Naive thymus-derived CD4-positive, alpha-beta T cell (primary cell): Measurements from ENCODE around the gene PTPN7. TPM values are rescaled to one million over a fixed set of nuclear protein-coding genes. Genes with fewer than 3 reads are reported as not detected.
"Not testable (repeated sequence)": the region's sequence is repeated elsewhere in the genome, so short reads cannot be mapped to it uniquely, and the experiment has no call there.

Experiments
- ATAC-seq: fragments of 150-1000 bp; cut with Tn5 transposase; 2 replicates; pipeline ENCODE4 v1.10.0; 2021; ENCODE audit warnings: mild to moderate bottlenecking, moderate library complexity
- CTCF ChIA-PET: fragments of 350-600 bp; sonication (Branson Sonifier 250); formaldehyde crosslinking; loops from one replicate; lab custom pipeline; 2021; ENCODE audit warnings: antibody characterized with exemption; lab: Charles Lee
- POLR2A ChIA-PET: fragments of 350-600 bp; sonication (Branson Sonifier 250); formaldehyde crosslinking; loops from one replicate; lab custom pipeline; 2021; ENCODE audit warnings: antibody characterized with exemption, inconsistent platforms; lab: Charles Lee
- DNase-seq, 9 donors: peaks; one replicate each; pipeline versions ENCODE4 v3.0.0 to v3.0.0-alpha.2; 2020 to 2022; ENCODE audit warnings: mixed read lengths in 1 of 9
- H3K27ac ChIP-seq: one replicate; pipeline ENCODE4 v1.7.0; 2013; ENCODE audit warnings: mild to moderate bottlenecking, low read depth, low read length, moderate library complexity
- H3K27me3 ChIP-seq, 2 donors: one replicate each; pipeline ENCODE4 v1.7.0; 2013; ENCODE audit warnings: low read length in 2 of 2, mild to moderate bottlenecking in 2 of 2, moderate library complexity in 2 of 2; ENCODE audit not compliant: control insufficient read depth in 2 of 2, insufficient read depth in 2 of 2
- H3K36me3 ChIP-seq, 3 experiments: 1 replicate in 2 of 3; 2 replicates in 1 of 3; pipeline ENCODE4 v1.7.0; 2013; ENCODE audit warnings: low read length in 3 of 3, mild to moderate bottlenecking in 3 of 3, moderate library complexity in 1 of 3; ENCODE audit not compliant: insufficient read depth in 3 of 3, control insufficient read depth in 2 of 3
- H3K4me1 ChIP-seq, 2 donors: one replicate each; pipeline ENCODE4 v1.7.0; 2013; ENCODE audit warnings: low read length in 2 of 2, mild to moderate bottlenecking in 2 of 2, moderate library complexity in 1 of 2; ENCODE audit not compliant: control insufficient read depth in 2 of 2, insufficient read depth in 2 of 2
- H3K4me3 ChIP-seq: 2 replicates; pipeline ENCODE4 v1.7.0; 2013; ENCODE audit warnings: mild to moderate bottlenecking, low read length
- H3K9me3 ChIP-seq, 3 experiments: 1 replicate in 2 of 3; 2 replicates in 1 of 3; pipeline ENCODE4 v1.7.0; 2013; ENCODE audit warnings: low read length in 3 of 3; ENCODE audit not compliant: control insufficient read depth in 2 of 3
- H3K27ac Mint-ChIP-seq, 9 donors: one replicate each; pipeline ENCODE4 v1.8.0; 2020 to 2022; ENCODE audit warnings: mixed read lengths in 9 of 9, mild to moderate bottlenecking in 8 of 9, moderate library complexity in 5 of 9, inconsistent platforms in 2 of 9
- H3K27me3 Mint-ChIP-seq, 5 donors: one replicate each; pipeline ENCODE4 v1.8.0; 2021 to 2022; ENCODE audit warnings: mixed read lengths in 5 of 5, mild to moderate bottlenecking in 1 of 5
- H3K36me3 Mint-ChIP-seq, 5 donors: one replicate each; pipeline ENCODE4 v1.8.0; 2020 to 2022; ENCODE audit warnings: mixed read lengths in 5 of 5, mild to moderate bottlenecking in 3 of 5, inconsistent platforms in 1 of 5
- H3K4me1 Mint-ChIP-seq, 7 donors: one replicate each; pipeline ENCODE4 v1.8.0; 2020 to 2022; ENCODE audit warnings: mixed read lengths in 7 of 7, mild to moderate bottlenecking in 3 of 7, inconsistent platforms in 1 of 7
- H3K4me3 Mint-ChIP-seq, 10 donors: one replicate each; pipeline ENCODE4 v1.8.0; 2020 to 2022; ENCODE audit warnings: mild to moderate bottlenecking in 10 of 10, mixed read lengths in 10 of 10, moderate library complexity in 6 of 10, inconsistent platforms in 2 of 10
- H3K9me3 Mint-ChIP-seq, 11 donors: one replicate each; pipeline ENCODE4 v1.8.0; 2020 to 2022; ENCODE audit warnings: mixed read lengths in 11 of 11, mild to moderate bottlenecking in 4 of 11, inconsistent platforms in 1 of 11, moderate library complexity in 1 of 11
- intact Hi-C, 2 donors: fragments of 100-400 bp; cut with micrococcal nuclease; formaldehyde crosslinking; loops; one replicate each; pipeline ENCODE4 v1.15.1; 2023
- polyA plus RNA-seq, 2 donors: library from polyadenylated mRNA; unstranded; fragments of 300-500 nt; fragmentation: Illumina TruSeq; gene quantifications; one replicate each; pipeline ENCODE4 v1.2.3, GENCODE V29; 2021
- total RNA-seq, 6 experiments: library from RNA in 5 of 6; stranded (reverse) in 5 of 6; gene quantifications; 1 replicate in 5 of 6; 2 replicates in 1 of 6; pipeline ENCODE4 v1.2.3 and lab custom pipeline; 2021 to 2026

PTPN7 gene
- total and polyA plus RNA-seq, 7 experiments from 2014 or later: 40.4 to 258 (median 78.6) TPM

DNA sequence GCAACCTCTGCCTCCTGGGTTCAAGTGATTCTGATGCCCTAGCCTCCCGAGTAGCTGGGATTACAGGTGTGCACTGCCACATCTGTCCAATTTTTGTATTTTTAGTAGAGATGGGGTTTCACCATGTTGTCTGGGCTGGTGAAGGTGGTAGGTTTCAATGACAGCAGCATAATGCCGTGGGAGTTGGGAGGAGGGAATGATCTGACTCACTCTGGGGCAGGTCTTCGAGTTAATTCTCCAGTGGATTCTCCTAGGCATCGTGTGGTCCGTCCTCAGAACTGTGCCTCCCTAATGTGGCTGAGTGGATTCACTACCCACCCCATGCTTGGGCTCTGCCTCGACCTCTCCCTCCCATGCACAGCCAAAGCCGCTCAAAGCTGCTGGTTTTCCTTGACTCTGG lies 39.4 kb downstream of the PTPN7 start:
- Mint-ChIP-seq H3K4me3 (no peak overlapping the region), H3K9me3 (no peaks in the 10 kb centered on the region), H3K27ac (no peak overlapping the region), H3K27me3 (peaks cover 0 to 13% (median 6%) of the 10 kb centered on the region in 5 donors), H3K36me3 (no peaks in the 10 kb centered on the region), H3K4me1 (no peaks in the 10 kb centered on the region)
- no peaks in the 10 kb centered on the region for H3K27me3 ChIP-seq
- ChIA-PET CTCF (interaction anchor here (0.8 kb wide), 2 partner anchors 8 to 14 kb away, joined by 3 to 4 read pairs; no protein-coding TSS in a partner anchor), POLR2A (no interaction called here)
- H3K4me1 ChIP-seq: no peaks in the 10 kb centered on the region
- no peak overlapping the region for H3K27ac ChIP-seq
- no peak for ATAC-seq
- no peaks in the 10 kb centered on the region for H3K9me3 ChIP-seq
- intact Hi-C loops: no loop called here
- no peak for DNase-seq
- no peak overlapping the region for H3K4me3 ChIP-seq
- H3K36me3 ChIP-seq: no peaks in the 10 kb centered on the region

DNA sequence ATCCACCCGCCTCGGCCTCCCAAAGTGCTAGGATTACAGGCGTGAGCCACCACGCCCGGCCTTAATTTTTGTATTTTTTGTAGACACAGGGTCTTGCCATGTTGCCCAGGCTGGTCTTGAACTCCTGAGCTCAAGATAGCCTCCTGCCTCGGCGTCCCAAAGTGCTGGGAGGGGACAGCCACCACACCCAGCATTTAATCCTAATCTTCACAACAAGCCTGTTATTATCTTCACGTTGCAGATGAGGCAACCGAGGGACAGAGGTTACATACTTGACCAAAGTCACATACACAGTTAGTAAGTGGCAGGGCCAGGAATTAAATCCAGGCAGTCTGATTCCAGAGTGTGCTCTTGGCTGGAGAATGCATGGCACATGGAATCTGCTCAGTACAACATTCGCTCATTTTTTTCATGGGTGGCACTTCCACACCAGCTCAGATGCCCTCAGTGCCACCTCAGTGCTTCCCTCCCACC lies 42.5 kb downstream of the PTPN7 start:
- intact Hi-C loops: no loop called here
- ChIA-PET CTCF (no interaction called here), POLR2A (no interaction called here)
- H3K4me1 Mint-ChIP-seq: peaks cover 0 to 3% (median 0%) of the 10 kb centered on the region in 7 donors
- no peaks in the 10 kb centered on the region for H3K9me3 Mint-ChIP-seq
- H3K27me3 ChIP-seq: no peaks in the 10 kb centered on the region
- ATAC-seq: no peak
- no peaks in the 10 kb centered on the region for H3K36me3 Mint-ChIP-seq
- H3K4me3 ChIP-seq: no peak overlapping the region
- no peak overlapping the region for H3K4me3 Mint-ChIP-seq
- H3K27ac Mint-ChIP-seq: no peak overlapping the region
- no peaks in the 10 kb centered on the region for H3K4me1 ChIP-seq
- peaks cover 0 to 10% (median 0%) of the 10 kb centered on the region in 5 donors for H3K27me3 Mint-ChIP-seq
- no peaks in the 10 kb centered on the region for H3K9me3 ChIP-seq
- no peaks in the 10 kb centered on the region for H3K36me3 ChIP-seq
- H3K27ac ChIP-seq: no peak overlapping the region
- no peak for DNase-seq

GRCh38 chr1:202116287-202116686 lies 44.1 kb downstream of the PTPN7 start:
- peaks cover 0 to 8% (median 0%) of the 10 kb centered on the region in 5 donors for H3K27me3 Mint-ChIP-seq
- no peaks in the 10 kb centered on the region for H3K9me3 ChIP-seq
- no peaks in the 10 kb centered on the region for H3K36me3 Mint-ChIP-seq
- POLR2A ChIA-PET: no interaction called here
- H3K27me3 ChIP-seq: no peaks in the 10 kb centered on the region
- no peak overlapping the region for H3K27ac ChIP-seq
- peaks cover 0 to 3% (median 0%) of the 10 kb centered on the region in 7 donors for H3K4me1 Mint-ChIP-seq
- DNase-seq: no peak
- H3K4me1 ChIP-seq: no peaks in the 10 kb centered on the region
- H3K36me3 ChIP-seq: no peaks in the 10 kb centered on the region
- no peak overlapping the region for H3K27ac Mint-ChIP-seq
- CTCF ChIA-PET: no interaction called here
- no peak for ATAC-seq
- H3K4me3 Mint-ChIP-seq: no peak overlapping the region
- intact Hi-C loops: no loop called here
- H3K9me3 Mint-ChIP-seq: no peaks in the 10 kb centered on the region
- H3K4me3 ChIP-seq: no peak overlapping the region

DNA sequence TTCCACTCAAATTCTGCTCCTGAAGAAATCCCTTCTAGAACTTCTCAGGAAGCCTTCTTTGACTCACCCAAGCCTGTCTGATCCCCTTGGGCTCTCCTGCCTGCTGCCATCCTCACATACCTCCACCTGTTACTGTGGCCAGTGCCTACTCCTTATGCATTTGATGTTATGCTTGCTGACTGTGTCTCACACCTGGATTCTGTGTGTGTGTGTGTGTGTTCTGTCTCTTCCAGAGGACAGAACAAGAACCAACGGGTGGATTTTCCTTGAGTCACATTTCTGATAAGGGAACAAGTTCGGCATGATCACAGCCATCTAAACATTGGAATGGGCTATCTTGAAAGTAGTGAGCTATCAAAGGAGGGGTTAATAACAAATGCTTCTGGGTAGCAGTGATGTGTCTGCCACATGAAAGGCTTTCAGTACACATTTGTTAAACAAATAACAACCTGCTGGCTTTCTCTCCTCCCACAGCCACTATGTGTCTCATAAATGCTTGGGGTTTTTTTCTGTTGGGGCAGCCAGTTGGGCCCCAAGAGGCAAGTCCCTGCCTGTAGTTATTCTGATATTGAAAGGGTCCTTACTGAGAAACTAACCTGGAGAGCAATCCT lies 46.6 kb downstream of the PTPN7 start:
- H3K4me3 Mint-ChIP-seq: no peak overlapping the region
- no peaks in the 10 kb centered on the region for H3K36me3 Mint-ChIP-seq
- no peaks in the 10 kb centered on the region for H3K9me3 ChIP-seq
- DNase-seq (no peak), ATAC-seq (no peak)
- no peak overlapping the region for H3K4me3 ChIP-seq
- no peaks in the 10 kb centered on the region for H3K4me1 ChIP-seq
- no peaks in the 10 kb centered on the region for H3K36me3 ChIP-seq
- H3K4me1 Mint-ChIP-seq: peaks cover 0 to 3% (median 0%) of the 10 kb centered on the region in 7 donors
- ChIA-PET CTCF (no interaction called here), POLR2A (no interaction called here)
- H3K9me3 Mint-ChIP-seq: no peaks in the 10 kb centered on the region
- H3K27me3 ChIP-seq: no peaks in the 10 kb centered on the region
- intact Hi-C loops: no loop called here
- H3K27ac Mint-ChIP-seq: no peak overlapping the region
- peaks cover 0 to 8% (median 0%) of the 10 kb centered on the region in 5 donors for H3K27me3 Mint-ChIP-seq
- H3K27ac ChIP-seq: no peak overlapping the region

DNA sequence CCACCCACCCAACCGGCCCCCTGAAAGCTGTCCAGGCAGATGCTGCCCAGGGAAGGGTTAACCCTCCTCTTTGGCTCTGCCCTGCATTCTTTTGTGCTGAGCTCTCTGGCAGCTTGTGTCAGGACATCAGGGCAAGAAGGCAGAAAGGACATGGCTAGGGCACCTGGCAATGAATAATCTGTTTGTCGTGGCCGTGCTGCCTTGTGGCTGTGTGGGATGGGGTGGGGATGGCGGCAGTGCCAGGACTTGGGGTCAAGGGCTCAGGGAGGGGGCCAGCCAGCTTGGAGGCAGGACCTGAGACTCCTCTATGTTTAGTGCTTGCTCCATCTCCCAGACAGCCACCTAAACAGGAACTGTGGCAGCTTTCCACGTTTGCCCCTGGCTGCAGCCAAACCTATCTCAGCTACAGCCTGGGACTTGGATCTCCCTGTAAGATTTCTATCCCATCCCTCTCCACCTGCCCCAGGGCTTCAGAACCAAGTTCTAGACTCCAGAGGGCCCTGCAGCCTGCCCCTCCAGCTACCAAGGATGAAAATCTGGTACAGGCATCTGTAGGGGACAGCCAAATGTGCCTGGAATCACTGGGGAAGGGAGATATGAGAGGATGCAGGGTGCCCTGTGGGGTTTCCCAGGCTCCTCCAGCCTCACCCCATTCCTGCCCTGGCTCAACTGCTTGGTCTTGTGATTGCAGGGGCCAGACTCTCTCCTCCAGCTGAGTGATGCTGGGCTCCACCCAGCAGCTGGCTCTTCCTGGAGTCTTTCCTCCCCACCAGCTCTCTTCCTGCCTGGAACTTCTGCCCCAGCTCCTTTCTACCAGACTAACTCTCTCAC lies 47.3 kb downstream of the PTPN7 start:
- H3K4me1 ChIP-seq: no peaks in the 10 kb centered on the region
- ATAC-seq (no peak), DNase-seq (no peak)
- H3K36me3 Mint-ChIP-seq: no peaks in the 10 kb centered on the region
- H3K27me3 ChIP-seq: no peaks in the 10 kb centered on the region
- ChIA-PET CTCF (interaction anchor here (1.0 kb wide), 1 partner anchor 8 kb away, joined by 3 read pairs; no protein-coding TSS in a partner anchor), POLR2A (no interaction called here)
- H3K27ac Mint-ChIP-seq: no peak overlapping the region
- H3K4me1 Mint-ChIP-seq: peaks cover 0 to 3% (median 0%) of the 10 kb centered on the region in 7 donors
- no peaks in the 10 kb centered on the region for H3K9me3 ChIP-seq
- no peak overlapping the region for H3K27ac ChIP-seq
- H3K4me3 Mint-ChIP-seq: no peak overlapping the region
- no peaks in the 10 kb centered on the region for H3K9me3 Mint-ChIP-seq
- no peaks in the 10 kb centered on the region for H3K36me3 ChIP-seq
- peaks cover 0 to 8% (median 0%) of the 10 kb centered on the region in 5 donors for H3K27me3 Mint-ChIP-seq
- no peak overlapping the region for H3K4me3 ChIP-seq
- intact Hi-C loops: no loop called here

GRCh38 chr1:202111589-202111988 lies 48.8 kb downstream of the PTPN7 start:
- H3K9me3 ChIP-seq, H3K27ac Mint-ChIP-seq, H3K27me3 Mint-ChIP-seq, H3K4me3 Mint-ChIP-seq, H3K27me3 ChIP-seq, H3K4me1 Mint-ChIP-seq, POLR2A ChIA-PET, H3K4me1 ChIP-seq, intact Hi-C loops, H3K9me3 Mint-ChIP-seq, DNase-seq, CTCF ChIA-PET, H3K27ac ChIP-seq, ATAC-seq, H3K4me3 ChIP-seq, H3K36me3 Mint-ChIP-seq, H3K36me3 ChIP-seq: not testable (repeated sequence)
